ENCODE data around the gene TAOK1. TPM values are rescaled to one million over a fixed set of nuclear protein-coding genes. Genes with fewer than 3 reads are reported as not detected.
A peak's percentile ranks its signal among the peaks of the same experiment; 100 is the strongest.

TAOK1 gene
- total and polyA plus RNA-seq, 2 experiments from 2014 or later = 5.8 to 43.1 TPM

DNA sequence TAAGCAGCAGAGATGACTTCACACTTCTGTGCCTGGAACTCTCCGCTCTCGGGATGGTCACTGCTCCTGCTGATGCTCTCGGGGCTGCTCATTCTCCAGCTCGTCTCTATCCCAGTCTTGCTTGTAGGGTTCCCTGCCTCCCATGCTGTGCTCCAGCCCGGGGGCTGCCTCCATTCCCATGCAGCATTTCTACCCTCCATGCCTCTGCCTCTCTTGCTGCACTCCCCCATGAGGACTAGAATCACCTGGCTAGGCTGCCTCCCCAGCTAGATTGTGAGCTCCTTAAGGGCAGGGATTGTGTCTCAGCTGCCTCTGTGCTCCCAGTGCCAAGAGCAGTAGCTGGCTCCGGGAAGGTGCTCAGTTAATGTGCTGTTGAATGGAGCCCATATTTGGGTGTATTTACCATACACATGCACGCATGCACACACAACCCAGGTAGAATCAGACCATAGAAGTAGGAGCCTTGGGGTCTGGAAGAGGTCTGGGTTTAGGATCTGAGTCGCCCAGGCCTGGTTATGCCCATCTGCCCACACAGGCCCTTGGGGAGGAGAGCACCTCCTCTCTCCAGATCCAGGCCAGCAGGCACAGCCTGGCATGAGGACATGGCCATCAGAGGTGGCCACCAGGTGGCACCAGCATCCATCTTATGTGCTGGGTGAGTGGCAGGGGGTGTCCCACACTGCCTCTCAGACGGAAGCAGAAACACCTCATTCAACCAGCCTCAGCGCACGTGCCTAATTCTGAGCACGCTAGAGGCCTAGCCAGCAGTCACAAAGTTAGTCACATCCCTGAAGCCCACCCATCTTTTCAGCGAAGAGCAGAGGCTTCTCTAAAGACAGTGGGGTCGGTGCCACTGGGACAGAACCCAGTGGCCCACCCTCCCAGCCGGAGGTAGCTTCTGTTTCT lies 190.0 kb downstream of the TAOK1 start:
- no peak overlapping the region for H3K4me3 ChIP-seq
- DNase-seq (ENCODE audit: low read depth in 1 of 2, low spot score in 1 of 2) = peak; percentile 78 to 82
- H3K36me3 ChIP-seq = peaks cover 6% of the 10 kb centered on the region
- H3K9me3 ChIP-seq (ENCODE audit: low read depth) = no peaks in the 10 kb centered on the region
- H3K27me3 ChIP-seq = no peaks in the 10 kb centered on the region
- TF ChIP-seq, protein P1, sequence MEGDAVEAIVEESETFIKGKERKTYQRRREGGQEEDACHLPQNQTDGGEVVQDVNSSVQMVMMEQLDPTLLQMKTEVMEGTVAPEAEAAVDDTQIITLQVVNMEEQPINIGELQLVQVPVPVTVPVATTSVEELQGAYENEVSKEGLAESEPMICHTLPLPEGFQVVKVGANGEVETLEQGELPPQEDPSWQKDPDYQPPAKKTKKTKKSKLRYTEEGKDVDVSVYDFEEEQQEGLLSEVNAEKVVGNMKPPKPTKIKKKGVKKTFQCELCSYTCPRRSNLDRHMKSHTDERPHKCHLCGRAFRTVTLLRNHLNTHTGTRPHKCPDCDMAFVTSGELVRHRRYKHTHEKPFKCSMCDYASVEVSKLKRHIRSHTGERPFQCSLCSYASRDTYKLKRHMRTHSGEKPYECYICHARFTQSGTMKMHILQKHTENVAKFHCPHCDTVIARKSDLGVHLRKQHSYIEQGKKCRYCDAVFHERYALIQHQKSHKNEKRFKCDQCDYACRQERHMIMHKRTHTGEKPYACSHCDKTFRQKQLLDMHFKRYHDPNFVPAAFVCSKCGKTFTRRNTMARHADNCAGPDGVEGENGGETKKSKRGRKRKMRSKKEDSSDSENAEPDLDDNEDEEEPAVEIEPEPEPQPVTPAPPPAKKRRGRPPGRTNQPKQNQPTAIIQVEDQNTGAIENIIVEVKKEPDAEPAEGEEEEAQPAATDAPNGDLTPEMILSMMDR (IDR thresholded peaks at IDR 0.05; ENCODE audit: low read depth, low read length) = peak; percentile 83
- H3K27ac ChIP-seq = no peak overlapping the region
- peaks cover 4% of the 10 kb centered on the region for H3K4me1 ChIP-seq (ENCODE audit: low read depth)

DNA sequence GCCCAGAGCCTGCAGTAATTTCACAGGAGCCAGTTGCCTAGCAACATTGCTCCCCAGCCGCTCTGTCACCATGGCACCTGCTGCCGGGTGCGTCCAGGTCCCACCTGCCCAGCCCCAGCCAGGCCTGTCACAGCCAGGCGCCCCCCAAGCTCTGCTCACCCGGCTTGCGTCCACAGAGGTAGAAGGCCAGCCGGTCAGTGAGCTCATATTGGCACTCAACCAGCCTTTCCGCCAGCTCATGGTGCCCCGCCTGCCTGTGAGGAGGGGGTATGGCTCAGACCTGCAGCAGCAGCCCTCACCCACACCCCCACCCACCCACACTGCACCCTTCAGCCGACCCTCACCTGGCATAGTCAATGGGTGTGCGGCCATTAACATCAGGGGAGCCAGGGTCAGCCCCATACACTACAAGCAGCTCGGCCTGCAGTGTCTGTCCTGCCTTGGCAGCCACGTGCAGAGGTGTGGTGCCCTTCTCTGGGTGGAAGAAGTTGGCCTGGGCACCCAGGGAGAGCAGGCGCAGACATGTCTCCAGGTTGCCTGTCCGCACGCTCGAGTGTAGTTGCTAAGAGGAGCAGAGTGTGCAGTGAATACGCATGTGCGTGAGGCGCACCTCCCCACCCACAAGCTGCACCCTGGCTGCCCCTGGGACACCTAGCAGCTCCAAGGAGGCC lies 191.6 kb downstream of the TAOK1 start:
- no peak overlapping the region for H3K4me3 ChIP-seq
- H3K4me1 ChIP-seq (ENCODE audit: low read depth) = peaks cover 4% of the 10 kb centered on the region
- H3K36me3 ChIP-seq = no peaks in the 10 kb centered on the region
- no peak for DNase-seq (ENCODE audit: low read depth in 1 of 2, low spot score in 1 of 2)
- TF ChIP-seq, protein P1 (IDR thresholded peaks at IDR 0.05; ENCODE audit: low read depth, low read length) = no peak
- H3K27ac ChIP-seq = no peak overlapping the region
- no peaks in the 10 kb centered on the region for H3K9me3 ChIP-seq (ENCODE audit: low read depth)
- no peaks in the 10 kb centered on the region for H3K27me3 ChIP-seq

DNA sequence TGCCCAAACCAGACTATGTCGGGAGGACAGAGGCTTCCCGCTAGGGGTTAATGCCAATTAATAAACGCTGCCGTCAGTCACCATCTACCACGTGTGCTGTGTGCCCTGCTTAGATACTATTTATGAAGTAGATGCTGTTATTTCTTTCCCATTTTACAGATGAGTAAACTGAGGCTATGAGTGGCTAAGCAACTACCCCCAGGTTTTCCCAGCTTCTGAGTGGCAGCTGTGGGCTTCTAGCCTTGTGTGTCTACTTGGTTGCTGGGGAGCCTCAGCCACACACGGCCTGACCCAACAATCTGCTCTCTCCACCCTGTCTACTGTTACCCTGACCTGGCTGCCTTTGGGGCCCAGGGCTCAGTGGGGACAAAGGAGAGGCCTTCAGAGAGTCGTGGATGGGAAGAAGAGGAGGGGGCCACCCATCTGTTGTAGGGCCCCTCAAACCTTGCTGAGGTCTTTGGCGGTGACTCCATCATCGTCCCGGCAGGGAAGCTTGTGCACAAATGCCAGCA lies 192.1 kb downstream of the TAOK1 start:
- Histone ChIP-seq H3K36me3 (no peaks in the 10 kb centered on the region), H3K27me3 (no peaks in the 10 kb centered on the region), H3K4me1 (ENCODE audit: low read depth) (peaks cover 4% of the 10 kb centered on the region), H3K27ac (no peak overlapping the region), H3K9me3 (ENCODE audit: low read depth) (no peaks in the 10 kb centered on the region), H3K4me3 (no peak overlapping the region)
- no peak for DNase-seq (ENCODE audit: low read depth in 1 of 2, low spot score in 1 of 2)
- TF ChIP-seq, protein P1 (IDR thresholded peaks at IDR 0.05; ENCODE audit: low read depth, low read length) = no peak

DNA sequence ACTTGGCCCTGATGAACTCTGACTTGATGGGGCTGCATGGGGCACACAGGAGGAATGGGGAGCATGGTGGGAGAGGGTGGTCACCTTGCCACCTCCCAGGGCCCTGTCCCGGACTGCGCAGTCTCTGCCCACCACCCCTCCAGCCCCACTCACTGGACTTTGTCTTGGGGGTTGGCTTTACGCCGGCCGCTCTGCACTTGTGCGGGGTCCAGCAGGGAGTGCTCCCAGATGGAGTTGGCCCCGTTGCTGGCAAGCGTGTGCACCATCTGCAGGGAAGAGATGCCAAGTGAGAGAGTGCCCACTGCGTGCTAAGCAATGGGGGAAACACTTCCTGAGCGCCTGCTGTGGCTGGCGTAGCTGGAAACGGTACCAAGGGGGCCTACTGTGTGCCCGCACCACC lies 192.6 kb downstream of the TAOK1 start:
- Histone ChIP-seq H3K9me3 (ENCODE audit: low read depth) (no peaks in the 10 kb centered on the region), H3K27ac (no peak overlapping the region), H3K27me3 (no peaks in the 10 kb centered on the region), H3K36me3 (no peaks in the 10 kb centered on the region), H3K4me1 (ENCODE audit: low read depth) (peaks cover 4% of the 10 kb centered on the region), H3K4me3 (no peak overlapping the region)
- no peak for DNase-seq (ENCODE audit: low read depth in 1 of 2, low spot score in 1 of 2)
- TF ChIP-seq, protein P1 (IDR thresholded peaks at IDR 0.05; ENCODE audit: low read depth, low read length) = no peak

DNA sequence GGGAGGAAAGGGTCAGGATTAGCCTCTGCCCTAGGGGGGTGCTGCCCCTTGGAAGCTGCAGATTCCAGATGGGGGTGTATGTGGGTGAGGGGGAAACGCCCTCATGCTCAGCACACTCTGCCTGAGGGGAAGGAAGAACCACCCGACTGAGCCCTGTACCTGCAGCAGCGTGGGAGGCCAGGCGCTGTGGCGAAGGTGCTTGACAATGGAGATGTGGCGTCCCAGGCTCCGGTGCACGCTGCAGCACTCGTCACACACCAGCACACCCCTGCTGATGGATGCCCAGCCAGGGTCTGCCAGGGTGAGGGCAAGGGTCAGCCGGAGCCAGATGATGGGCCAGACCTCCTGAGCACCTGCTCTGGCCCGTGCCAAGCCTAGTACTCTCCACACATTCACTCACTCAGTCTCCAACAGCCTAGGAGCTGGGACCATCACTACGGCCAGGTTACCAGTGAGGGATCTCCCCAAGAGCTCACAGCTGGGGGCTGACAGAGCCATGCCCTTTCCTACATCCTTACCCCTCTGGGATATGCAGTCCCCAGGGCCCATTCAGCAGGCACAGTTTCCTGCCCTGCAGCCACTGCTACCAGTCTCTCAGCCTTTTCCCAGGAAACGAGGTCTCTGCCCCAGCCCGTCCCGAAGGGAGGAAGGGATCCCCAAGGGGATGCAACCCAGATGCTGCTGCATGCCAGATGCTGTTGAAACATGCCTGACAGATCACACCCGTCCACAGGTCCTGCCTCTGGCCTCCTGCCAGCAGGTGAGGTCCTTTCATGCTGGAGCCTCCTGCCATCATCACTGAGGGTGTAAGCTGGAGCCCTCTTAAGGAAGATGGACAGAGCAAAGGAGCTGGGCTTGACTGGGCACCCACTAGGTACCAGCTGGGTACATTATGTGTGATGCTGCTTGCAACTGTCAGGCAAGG lies 193.4 kb downstream of the TAOK1 start:
- Histone ChIP-seq H3K27ac (no peak overlapping the region), H3K36me3 (no peaks in the 10 kb centered on the region), H3K4me1 (ENCODE audit: low read depth) (peaks cover 7% of the 10 kb centered on the region)

More for the DNA sequence above, 193.4 kb downstream of the TAOK1 start:
- DNase-seq (ENCODE audit: low read depth in 1 of 2, low spot score in 1 of 2) = no peak
- Histone ChIP-seq H3K4me3 (no peak overlapping the region), H3K27me3 (no peaks in the 10 kb centered on the region), H3K9me3 (ENCODE audit: low read depth) (no peaks in the 10 kb centered on the region)
- TF ChIP-seq, protein P1 (IDR thresholded peaks at IDR 0.05; ENCODE audit: low read depth, low read length) = no peak

Measured in cardiac muscle cell (in vitro differentiated cells and primary cell).